ENCODE data around the gene FGF14.

DNA sequence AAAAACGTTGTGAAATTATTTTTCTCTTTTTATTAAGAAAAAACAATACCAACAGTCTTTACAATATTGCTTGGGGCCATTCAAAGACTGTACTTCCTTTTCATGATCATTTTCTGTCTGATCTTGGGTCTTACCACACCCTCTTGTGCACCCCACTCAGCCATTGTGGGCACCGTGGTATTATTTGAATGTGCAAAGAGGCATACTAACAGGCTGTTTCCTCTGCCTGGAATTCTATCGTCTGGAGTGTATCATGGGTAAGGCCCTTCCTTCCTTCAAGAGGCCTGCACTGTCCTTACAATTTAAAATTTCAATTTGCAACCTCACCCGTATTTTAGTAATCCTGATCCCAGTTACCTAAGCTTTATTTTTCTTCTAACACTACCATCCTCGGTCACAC is 76.5 kb downstream of the FGF14 start:
- TF ChIP-seq, protein P1, sequence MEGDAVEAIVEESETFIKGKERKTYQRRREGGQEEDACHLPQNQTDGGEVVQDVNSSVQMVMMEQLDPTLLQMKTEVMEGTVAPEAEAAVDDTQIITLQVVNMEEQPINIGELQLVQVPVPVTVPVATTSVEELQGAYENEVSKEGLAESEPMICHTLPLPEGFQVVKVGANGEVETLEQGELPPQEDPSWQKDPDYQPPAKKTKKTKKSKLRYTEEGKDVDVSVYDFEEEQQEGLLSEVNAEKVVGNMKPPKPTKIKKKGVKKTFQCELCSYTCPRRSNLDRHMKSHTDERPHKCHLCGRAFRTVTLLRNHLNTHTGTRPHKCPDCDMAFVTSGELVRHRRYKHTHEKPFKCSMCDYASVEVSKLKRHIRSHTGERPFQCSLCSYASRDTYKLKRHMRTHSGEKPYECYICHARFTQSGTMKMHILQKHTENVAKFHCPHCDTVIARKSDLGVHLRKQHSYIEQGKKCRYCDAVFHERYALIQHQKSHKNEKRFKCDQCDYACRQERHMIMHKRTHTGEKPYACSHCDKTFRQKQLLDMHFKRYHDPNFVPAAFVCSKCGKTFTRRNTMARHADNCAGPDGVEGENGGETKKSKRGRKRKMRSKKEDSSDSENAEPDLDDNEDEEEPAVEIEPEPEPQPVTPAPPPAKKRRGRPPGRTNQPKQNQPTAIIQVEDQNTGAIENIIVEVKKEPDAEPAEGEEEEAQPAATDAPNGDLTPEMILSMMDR (conservative IDR thresholded peaks at IDR 0.05; ENCODE audit: low read depth in 2 of 2), result no peak
- no peak for TF ChIP-seq EZH2 (IDR thresholded peaks at IDR 0.05; ENCODE audit: low read depth, unreplicated experiment)
- no peak for TF ChIP-seq JUNB (IDR thresholded peaks at IDR 0.05; ENCODE audit: unreplicated experiment)
- TF ChIP-seq POLR2AphosphoS5 (IDR thresholded peaks at IDR 0.05; ENCODE audit: low read depth), result no peak
- TF ChIP-seq, protein P2, sequence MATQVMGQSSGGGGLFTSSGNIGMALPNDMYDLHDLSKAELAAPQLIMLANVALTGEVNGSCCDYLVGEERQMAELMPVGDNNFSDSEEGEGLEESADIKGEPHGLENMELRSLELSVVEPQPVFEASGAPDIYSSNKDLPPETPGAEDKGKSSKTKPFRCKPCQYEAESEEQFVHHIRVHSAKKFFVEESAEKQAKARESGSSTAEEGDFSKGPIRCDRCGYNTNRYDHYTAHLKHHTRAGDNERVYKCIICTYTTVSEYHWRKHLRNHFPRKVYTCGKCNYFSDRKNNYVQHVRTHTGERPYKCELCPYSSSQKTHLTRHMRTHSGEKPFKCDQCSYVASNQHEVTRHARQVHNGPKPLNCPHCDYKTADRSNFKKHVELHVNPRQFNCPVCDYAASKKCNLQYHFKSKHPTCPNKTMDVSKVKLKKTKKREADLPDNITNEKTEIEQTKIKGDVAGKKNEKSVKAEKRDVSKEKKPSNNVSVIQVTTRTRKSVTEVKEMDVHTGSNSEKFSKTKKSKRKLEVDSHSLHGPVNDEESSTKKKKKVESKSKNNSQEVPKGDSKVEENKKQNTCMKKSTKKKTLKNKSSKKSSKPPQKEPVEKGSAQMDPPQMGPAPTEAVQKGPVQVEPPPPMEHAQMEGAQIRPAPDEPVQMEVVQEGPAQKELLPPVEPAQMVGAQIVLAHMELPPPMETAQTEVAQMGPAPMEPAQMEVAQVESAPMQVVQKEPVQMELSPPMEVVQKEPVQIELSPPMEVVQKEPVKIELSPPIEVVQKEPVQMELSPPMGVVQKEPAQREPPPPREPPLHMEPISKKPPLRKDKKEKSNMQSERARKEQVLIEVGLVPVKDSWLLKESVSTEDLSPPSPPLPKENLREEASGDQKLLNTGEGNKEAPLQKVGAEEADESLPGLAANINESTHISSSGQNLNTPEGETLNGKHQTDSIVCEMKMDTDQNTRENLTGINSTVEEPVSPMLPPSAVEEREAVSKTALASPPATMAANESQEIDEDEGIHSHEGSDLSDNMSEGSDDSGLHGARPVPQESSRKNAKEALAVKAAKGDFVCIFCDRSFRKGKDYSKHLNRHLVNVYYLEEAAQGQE (IDR thresholded peaks at IDR 0.05; ENCODE audit: unreplicated experiment), result no peak
- no peak for TF ChIP-seq CREB1 (CRISPR knock-in tag; IDR thresholded peaks at IDR 0.05; ENCODE audit: low read depth)
- no peak for TF ChIP-seq EZH2phosphoT487 (IDR thresholded peaks at IDR 0.05; ENCODE audit: unreplicated experiment)
- TF ChIP-seq ZNF331 (CRISPR knock-in tag; IDR thresholded peaks at IDR 0.05; ENCODE audit: low read depth), result no peak
- no peak for TF ChIP-seq ZNF114 (CRISPR knock-in tag; IDR thresholded peaks at IDR 0.05)

All from GM23338 (cell line).